HS-5 (cell line): ENCODE data around the gene DLST.

Experiments used
- DNase-seq: peaks from one replicate; pipeline ENCODE4 v3.0.0-alpha.2; 2012; ENCODE audit warnings: low read depth

The DLST gene

DNA sequence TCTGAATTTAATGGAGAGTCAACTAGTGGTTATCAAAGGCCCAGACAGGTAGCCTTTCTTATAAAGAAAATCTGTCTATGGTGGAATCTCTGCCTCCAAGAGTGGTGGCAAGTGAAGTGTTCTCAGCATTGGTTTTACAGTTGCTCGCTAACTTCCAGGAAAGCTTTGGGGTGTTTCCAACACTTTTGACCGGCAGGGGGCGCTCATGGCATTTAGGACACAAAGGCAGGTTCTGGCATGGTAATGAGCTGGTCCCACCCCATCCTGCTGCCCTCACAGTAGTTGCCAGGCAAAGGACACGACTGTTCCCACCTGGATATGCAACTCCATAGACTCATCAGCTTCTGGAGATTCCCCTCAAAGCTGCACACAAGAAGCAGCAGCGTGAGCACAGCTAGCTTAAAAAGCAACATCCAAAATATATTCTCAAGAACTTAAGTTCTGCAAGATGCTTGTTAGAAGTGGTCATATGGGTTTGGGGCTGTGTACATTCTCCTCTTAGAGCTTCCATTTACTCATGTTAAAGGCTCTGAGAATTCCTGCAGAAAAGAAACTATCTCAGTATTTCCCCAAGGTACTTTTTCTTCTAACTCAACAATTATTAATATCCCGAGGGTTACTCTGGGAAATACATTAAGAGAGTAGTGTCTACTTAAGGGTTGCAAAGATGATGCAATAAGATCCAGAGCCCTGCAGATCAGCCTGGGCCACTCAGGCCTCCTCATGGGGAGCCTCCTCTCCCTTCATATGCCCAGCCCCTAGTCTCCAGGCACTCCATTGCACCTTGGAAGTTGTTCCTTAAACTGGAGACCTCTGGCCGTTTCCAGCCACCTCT lies 20.6 kb upstream of the DLST start:
- no peak for DNase-seq

DNA sequence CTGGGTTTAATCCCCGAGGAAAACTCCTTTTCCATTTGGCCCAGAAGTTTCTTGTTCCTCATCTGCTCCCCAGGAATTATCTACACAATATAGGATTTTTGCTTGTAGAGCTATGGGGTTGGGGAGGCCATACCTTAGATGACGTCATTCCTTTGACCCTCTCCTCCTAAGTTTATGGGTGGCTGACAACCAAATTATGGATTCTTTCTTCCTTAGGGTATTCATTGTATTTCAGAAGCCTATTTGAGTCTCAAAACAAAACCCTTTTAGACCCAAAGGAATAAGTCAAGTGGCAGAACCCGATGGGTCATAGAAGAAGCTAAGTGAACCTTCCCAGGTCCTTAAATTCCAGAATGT lies 20.0 kb upstream of the DLST start:
- DNase-seq: no peak

DNA sequence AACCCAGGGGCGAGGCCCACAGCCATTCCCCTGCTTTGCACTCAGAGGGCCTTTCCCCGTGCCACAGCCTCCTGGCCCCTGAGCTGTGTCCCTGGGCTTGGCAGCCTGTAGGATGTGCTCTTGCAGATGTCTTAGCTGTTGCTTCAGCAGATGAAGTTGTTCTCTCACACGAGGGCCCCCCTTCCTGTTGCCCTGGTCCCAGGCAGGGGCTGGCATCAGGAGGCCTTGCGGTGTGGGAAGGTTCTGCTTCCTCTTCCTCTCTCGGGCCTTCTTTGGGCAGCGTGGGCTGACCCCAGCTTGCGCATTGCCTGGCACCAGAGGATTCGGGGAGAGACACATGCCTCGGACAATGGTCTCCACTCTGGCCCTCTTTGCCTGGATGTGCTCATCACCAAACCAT lies 18.4 kb upstream of the DLST start:
- DNase-seq: no peak

DNA sequence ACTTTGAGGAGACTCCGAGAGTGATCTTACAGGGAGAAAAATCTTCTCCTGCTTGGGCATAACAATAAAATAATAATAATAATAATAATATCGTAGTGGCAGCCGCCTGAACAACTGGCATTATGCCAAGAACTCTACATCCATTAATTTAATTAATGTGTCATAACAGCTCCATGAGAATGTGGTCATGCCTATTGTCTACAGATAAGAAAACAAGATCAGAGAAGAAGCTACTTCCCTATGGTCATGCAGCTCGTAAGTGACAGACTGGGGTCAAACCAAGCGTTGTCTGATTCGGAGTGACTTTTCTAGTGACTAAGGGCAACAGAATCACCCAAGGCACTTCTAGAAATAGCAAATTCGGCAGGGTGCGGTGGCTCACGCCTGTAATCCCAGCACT lies 17.5 kb upstream of the DLST start:
- DNase-seq: no peak

DNA sequence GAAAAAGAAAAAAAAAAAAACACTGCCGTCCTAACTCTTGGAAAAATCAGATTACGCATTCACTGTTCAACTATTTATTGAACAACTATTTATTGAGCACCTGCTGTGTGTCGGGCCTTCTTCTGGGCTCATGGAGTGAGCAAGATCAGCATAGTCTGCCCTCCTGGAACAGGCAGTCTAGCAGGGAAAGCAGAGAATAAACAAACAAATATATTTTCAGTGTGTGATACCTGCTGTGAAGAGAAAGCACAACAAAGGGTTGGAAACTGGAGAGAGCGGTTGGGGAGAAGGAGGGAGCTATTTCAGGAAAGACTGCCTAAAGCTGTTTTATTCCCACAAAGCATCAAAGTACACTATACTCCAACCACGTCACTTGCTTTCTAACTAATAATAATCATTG lies 16.6 kb upstream of the DLST start:
- no peak for DNase-seq

DNA sequence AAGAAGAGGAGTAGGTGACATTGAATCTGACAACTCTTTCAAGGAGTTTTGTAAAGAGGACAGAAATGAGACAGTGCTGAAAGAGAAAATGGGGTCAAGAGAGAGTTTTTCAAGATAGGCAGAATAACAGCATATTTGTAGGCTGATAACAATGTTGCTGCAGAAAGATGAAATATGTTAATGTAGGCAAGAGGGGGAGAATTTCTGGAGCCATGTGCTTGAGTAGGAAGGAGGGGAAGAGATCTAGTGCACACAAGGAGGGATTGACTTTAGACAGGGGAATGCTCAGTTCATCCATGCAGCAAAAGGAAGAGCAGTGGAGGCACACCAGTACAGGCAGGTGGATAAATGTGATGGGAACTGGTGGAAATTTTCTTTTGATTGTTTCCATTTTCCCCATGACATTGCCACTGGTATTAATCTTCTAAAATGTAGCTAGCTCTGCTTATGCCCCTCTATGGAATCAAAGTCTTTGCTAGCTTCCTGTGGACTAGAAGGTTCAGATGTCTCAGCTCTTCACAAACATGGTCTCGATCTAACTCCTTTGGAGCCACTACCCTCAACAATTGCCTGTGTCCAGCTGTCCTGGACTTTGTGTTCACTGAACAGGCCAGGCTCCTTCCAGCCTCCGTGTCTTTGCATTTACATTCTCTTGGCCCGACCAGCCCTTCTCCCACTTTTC lies 14.9 kb upstream of the DLST start:
- no peak for DNase-seq

DNA sequence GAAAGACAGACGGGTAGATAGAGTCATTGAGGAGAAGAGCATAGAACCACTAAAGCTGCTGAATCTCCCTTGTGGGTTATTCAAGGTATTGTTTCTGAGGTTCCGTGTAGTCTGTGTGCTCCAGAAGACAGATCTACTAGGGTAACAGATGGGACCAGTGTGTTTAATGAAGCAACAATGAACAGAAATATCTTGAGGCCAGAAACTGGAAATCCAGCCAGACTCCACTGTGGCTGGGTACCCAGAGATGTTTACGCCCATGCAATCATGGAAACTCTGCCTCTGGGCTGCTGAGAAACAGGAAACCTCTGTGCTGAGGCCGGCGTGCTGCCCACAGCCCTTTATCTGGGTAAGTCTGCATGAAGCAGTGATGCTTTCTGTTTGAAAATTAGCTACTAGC lies 14.0 kb upstream of the DLST start:
- DNase-seq: no peak

DNA sequence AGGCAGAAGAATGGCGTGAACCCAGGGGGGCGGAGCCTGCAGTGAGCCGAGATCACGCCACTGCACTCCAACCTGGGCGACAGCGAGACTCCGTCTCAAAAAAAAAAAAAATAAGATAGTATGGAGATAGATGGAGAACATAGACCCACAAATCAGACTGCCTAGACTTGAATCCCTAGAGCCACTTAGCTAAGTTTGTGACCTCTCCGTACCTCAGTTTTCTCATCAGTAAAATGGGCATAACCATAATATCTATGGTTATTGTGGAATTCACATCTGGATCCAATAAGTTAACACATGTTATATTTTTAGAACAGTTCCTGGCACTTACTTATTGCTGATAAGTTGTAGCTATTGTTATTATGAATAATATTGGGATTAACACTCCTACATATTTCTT lies 13.0 kb upstream of the DLST start:
- DNase-seq: no peak

DNA sequence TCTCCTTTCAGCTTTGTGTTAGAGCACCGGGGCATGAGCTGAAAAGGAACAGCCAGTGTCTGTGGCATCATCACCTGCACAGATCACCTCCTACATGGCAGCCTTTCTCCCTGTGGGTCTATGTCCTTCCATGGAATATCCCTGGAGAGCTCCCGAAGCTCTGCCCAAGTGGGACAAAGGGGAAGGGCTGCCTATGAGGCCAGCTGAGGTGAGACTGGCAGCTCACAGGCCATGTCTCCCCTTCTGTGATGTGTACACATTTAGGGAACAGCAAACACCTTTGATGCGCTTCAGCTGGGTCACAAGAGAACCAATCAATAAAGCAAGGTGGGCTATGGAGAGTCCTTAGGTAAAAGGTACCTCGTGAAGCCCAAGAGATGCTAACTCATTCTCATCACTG lies 9.9 kb upstream of the DLST start:
- no peak for DNase-seq

DNA sequence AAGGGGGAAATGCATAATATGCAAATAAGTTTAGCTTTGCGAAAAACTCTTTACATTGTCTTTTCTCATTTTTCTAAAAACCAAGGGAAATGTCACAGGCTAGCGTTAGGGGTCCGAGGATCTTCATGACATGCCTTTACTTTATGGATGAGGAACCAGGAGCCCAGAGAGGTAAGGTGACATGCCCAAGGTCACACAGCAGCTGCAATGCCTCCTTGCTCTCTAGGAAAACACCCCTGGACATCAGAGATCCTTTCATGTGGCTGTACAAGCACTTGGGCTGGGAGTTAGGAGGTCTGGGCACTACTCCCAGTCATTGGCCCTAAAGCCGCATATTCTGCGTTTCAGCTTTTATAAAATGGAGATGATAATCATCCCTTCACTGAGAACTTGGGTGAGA lies 6.5 kb upstream of the DLST start:
- no peak for DNase-seq

DNA sequence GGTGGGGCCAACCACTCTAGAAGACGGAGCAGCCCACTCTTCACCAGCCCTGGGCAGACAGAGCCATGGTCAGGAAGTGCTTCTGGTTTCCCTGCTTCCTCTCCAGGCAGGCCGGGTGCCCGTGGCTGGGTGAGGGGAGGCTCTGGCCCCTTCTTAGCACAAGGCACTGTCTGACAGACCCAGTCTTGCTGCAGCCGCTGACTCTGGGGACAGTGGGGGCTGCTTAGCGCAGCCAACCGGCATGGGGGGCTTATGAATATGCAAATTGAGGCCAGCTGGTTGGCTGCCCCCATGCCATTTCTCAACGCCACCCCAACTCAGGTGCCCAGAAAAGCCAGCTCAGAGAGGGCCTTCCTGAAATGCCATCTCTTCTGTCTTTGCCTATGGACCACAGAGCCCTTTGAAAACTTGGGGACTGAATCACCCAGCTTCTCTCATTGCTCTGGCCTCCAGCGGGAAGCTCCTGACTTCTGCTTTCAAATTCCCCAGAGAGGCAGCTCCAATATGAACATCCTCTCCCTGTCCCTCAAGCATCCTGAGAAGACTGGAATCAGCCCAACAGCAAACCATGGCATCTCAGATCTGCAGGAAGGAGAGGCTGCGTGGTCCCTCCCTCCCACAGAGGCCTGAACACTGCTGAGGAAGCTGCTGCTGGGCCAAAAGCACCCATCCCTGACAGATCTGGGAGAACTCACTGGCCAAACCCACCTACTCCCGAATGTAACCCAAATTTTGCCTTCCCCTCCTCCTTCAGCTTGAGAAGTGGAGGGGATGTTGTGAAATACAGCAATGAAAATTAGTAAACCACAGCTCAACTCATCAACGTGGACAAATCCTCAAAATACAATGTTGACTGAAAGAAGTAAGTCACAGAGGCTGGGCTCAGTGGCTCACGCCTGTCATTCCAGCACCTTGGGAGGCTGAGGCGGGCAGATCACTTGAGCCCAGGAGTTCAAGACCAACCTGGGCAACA lies 5.5 kb upstream of the DLST start, which contains the start of gene PROX2:
Gene PROX2, minus strand, starts transcription at position 205 of the 973 bp plus-strand sequence. CDS start 12,311 bp downstream, outside the sequence.
- no peak for DNase-seq

DNA sequence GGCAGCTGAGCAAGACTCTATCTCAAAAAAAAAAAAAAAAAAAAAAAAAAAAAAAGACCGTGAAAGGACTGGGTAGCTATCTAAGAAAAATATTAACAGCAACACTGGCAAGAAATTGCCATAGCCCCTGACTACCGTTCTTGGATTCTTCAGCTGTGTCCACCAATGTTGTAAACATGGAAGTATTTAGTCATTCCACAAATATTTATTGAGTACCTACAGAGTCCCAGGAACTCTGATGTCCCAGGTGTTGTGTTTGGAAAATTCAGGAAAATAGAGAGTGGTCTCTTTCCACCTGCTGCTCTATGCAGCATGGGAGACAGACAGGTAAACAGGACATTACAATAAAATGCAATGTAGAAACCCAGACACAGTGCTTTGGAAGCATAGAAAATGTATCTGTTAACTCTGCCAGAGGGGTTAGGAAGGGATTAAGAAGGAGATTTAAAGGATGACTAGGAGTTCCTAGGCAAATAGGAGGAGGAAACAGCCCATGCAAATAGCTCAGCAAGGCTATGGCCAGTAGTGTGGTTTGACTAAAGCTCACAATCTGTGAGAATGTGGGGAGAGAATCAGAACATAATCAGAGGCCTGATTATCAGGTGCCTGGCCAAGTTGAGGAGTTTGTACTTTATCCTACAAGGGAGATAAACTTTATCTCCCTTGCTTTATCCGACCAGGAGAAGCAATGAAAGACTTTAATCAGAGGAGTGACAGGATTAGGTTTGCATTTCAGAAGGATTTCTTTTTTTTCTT lies 2.1 kb upstream of the DLST start:
- DNase-seq: no peak

DNA sequence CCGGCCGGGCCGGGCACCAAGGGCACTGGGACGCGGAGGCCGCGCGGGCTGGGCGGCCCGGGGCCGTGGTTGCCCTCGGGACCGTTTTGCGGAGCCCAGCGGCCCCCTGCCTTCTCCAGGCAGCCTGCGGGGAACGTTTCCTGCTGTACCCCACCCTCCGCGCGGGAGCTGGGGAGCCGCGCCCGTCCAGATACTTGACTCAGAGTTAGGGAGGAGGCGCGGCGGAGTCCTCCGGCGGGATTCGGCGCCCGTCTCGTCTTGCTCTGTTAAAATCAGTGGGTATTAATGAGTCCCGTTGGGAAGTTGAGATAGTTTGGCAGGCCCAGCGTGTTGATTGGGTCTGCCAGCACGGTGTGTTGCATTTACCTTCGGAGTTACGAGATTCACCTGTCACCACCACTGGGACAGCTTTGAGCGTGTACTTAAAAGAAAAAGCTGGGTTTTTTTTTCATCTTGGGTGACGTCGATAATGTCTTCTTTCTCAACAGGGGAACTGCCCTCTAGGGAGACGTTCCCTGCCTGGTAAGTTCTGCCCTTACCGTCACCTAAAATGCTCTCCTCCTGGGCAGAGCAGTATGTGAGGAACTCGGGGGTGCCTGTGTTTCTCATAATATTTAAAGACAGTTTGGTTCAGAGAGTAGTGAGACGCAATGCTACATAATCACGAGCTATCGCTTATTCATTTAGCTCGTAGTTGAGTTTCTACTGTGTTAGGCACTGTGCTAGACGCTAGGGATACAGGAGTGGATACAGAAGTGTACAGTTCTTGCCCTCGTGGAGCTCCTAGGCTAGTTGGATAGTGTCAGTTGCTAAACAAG lies 596 bp downstream of the DLST start:
- DNase-seq: no peak

DNA sequence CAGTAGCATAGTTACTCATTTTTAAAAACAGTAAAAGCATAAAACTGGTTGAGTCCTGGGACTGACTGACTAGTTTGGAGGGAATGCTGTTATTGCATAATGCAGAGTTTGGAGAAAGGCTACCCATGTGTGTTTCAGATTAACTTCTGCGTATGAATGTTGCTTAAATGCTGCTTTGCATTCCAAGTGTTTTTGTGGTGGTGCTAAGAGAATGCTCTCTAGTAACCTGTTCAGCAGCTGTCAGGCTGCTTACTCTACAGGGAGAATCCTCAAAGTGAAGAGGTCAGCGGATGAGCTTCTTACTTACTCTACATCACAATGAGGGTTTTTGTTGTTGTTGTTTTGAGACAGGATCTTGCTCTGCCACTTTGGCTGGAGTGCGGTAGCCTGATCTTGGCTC lies 4.3 kb downstream of the DLST start:
- peak; percentile 96 for DNase-seq

DNA sequence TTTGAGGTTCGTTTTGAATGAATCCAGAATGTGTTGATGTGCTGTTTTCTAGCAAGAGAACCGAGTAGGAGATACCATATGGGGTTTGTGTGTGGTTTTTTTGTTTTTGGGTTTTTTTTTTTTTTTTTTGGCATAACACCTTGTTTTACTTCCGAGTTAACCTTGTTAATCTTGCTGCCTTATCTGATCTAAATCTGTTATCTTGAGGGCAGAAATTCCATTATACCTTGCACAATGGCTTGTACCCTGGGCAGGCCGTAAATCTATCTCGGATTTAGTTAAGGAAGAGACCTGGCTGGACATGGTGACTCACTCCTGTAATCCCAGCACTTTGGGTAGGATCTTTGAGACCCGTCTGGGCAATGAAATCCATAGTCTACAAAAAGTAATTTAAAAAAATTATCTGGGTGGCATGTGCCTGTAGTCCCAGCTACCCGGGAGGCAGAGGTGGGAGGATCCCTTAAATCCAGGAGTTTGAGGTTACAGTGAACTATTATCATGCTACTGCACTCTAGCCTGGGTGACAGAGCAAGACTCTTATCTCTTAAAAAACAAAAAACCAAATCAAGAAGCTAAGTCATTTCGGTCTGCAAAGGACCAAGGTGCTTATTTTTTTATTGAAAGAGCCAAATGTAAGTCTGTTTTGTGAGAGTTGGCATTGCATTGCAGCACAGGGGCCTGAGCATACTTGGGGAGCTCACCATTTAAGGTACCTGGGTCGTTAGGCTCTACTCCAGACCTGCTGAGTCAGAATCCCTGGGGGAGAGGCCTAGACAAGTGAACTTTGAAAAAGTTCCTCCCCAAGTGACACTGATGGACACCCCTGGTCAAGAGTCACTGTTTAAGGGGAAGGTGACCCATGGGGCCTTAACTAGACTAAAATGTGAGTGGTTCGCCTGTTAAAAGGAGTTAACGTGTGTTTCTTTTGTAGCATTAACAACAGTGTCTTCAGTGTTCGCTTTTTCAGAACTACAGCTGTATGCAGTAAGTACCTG lies 6.7 kb downstream of the DLST start:
- no peak for DNase-seq

DNA sequence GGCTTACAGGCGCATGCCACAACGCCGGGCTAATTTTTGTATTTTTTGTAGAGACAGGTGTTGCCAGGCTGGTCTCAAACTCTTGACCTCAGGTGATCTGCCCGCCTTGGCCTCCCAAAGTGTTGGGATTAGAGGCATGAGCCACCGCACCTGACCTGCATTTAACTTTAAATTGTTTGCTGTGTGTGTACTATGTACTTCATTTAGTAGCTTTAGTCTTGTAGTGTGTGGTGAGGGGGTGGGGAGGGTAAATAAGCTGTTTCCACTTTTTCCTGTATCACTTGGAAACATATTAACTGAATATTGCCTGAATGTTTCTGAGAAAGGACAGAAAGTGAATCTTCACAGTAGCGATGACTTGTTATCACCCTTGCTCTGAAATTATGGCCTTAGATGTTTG lies 8.5 kb downstream of the DLST start:
- no peak for DNase-seq

DNA sequence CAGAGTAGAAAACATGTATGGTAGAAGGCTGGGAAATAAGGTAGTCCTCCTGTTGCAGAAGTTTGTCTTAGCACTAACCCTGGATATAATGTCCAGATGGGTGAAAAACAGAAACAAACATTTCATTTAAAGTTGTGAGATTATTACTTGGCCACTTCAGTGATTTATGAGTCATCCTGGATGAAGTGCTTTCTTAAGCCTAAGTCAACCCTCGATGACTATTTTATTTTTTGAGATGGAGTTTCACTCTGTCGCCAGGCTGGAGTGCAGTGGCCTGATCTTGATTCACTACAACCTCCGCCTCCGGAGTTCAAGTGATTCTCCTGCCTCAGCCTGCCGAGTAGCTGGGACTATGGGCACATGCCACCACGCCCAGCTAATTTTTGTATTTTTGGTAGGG lies 10.2 kb downstream of the DLST start:
- DNase-seq: no peak

DNA sequence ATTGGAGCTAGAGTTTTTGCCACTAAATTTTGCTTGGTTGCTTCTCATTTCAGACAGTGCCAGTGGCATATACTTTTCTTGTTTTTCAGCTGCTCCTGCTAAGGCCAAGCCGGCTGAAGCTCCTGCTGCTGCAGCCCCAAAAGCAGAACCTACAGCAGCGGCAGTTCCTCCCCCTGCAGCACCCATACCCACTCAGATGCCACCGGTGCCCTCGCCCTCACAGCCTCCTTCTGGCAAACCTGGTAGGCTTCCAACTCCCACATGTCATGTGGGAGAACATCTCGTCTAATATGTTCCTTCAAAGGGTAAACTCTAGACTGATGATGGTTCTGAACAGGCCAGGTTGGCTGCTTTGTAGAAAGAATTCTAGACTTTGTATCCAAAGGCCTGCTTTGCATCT lies 11.0 kb downstream of the DLST start:
- DNase-seq: no peak

DNA sequence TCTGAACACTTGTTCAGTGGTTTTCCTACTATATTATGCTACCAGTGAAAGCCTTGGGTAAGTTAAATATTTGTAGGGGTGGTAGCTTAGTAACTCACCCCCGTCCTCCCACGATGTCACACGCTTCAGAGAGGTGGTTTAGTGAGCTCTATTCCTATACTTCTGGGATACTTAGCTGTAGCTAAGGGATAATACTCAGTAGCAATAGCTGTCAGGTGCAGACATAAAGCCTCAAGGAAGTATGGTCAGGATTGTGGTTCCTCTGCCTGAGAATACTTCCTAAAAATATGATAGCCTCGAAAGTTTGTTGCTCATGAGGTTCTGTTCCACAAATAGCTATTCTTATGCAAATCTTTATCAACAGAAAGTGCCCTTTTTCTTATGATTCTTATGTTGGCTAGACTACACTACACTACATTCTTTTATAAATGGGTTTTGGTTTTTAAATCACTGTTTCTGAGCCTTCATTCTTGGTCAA lies 11.9 kb downstream of the DLST start:
- no peak for DNase-seq

DNA sequence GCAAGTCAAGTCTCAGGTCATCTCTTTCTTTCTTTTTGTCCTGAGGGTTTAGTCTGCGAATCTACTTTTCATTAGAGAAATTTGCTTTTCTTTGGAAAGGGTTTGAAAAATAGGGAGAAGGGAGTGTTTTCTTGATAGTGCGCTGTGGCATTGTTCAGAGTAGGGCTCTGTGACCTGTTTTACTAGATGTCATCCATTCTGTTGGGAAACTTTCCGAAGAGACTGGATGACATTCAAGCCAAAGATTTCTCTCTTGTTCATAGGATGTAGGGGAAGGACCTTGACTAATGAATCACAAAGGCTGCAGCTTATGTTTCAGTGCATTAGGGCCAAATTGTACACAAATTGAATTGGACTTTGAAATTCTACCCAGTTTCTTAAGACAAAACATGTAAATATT lies 14.7 kb downstream of the DLST start:
- DNase-seq: no peak
